HG02885 (cell line): ENCODE measurements around the gene ITGB2.

Source experiments
- ATAC-seq: cut with Tn5 transposase; IDR thresholded peaks from one replicate; pipeline ENCODE4 v1.9.1; 2021; ENCODE audit warnings: mild to moderate bottlenecking; ENCODE audit not compliant: unreplicated experiment, poor library complexity

Gene ITGB2

DNA sequence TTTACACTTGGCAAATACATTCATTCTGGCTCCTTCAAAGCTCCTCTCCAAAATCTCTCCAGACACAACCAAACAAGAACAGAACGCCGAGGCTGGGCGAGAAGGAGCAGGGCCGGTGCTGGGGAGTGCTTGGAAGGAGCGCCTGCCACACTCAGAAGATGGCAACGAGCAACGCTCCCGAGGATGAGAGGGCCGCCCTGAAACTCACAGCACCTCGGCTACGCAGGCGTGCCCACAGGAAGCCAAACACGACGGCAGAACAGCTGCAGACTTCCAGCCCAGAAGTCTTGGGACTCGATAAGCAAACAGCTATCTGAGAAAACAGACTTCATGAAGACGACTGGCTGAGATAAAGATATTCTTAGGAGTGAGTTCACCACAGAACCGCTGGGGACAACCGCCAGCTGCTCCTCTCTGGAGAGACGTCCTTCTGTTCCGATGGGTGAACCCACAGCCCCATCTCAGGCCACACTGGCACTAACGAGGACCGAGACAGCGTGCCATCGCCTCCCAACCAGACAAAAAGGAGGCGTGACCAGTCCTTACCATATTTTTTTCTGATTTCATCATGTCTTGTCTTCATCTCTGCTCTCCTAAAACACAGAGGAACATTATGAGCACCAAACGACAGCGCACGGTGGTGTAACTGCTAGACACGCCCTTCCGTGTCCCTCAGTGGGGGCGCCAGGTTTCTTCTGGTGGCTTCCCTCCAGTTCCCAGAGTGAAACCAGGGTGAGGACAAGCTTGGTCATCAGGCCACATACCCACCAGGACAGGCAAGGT, 65.8 kb downstream of the ITGB2 start:
- no peak for ATAC-seq

DNA sequence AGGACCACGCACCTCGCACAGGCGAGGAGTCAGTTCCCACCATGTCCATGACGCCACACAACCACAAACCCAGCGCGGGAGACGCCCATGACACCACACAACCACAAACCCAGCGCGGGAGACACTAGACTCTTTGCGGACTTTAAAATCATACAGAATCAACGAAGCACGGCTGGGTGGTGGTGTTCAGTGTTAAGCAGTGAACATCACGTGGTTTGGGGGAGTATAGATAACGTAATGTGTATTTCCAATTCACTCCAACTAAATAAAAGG, 66.4 kb downstream of the ITGB2 start:
- no peak for ATAC-seq

DNA sequence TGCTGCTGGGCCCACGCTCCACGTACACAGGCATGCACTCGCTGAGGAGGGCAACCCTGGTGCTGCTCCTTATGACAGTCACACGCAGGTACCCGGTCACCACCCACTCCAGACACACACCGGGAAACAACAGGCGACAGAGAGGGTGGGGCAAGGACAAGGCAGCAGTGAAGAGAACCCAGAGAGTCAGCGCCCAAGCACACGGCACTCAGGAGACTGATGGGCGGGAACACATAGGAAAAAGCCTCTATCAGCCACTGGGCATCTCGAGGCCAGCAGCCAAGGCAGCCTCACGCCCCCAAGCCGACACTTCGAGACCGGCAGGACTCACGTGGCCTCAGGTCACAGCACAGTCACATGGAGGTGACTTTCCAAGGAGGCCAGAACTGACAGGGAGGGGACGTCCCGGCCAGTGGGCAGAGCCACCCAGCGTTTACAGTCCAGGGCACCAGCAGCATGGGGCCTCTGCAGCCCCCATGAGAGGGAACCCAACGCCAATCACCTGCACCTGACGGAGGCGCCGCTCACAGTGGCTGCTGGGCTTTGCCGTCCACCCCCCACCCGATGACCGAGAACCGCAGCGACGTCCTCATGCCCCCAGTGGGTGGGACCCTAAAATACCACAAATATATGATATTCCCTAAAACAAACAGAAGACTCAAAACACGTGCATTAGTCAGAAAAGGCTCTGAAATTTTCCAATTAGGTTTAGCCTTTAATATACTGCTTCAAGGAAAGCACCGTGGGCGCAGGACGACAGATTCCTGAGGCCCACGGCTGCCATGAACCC, 66.9 kb downstream of the ITGB2 start:
- no peak for ATAC-seq

DNA sequence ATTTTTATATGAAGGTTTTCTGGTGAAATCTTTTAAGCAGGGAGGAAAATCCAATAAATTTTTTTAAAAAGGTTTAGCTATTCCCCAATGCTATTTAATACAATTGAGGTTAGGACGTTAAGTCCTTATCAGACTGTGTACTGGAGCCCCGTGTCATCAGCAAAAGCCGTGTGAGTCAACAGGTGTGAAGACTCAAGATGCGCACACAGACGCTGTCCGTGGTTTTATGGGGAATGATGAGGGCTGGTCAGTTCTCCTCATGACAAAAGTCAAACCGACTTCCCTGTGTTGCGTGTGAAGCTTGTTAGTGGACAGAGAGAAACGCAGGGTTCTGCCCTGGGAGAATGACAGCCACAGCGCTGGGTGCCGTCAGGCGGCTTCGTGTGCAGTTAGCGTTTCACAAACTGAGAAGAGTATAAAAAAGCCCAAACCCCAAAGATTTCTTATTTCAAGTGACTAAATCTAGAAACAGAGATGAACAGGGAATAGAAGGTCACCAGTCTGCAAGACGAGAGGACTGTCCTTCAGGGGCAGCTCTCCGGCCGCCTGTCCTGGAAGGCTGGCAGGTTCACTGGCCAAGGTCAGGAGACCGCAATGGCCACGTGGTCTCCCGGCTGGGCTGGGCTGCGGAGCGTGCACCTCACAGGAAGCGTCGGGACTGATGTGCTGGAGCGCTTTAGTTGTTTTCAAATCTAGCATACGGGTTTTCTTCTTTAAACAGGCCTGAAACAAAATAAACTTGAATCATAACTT, 69.6 kb downstream of the ITGB2 start:
- no peak for ATAC-seq

DNA sequence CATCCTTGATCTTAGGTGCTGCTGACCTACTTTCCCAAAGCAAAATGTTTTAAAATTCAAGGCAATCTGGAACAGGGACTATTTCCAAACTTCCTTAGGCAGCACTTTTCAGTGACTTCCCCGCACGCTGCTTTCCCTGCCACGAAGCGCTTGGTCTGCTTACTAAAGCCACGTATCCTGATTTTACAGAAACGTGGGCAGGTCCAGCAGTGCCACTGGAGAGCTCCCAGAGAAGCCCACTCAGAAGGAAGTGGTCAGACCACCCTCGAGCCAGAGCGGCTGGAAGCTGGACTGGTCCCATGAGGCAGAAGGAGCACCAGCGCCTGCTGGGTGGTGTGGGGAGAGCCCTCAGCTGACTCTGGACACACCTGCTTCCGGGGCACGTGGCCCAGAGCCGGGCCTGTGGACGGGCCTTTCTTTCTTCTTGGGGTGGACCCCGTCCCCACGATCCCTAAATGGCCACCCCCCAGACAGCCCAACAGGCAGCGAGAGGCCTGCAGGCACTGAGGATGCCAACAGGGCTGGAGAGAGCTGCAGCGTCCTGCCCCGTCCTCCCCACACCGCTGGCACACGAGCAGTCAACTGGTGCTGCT, 70.4 kb downstream of the ITGB2 start:
- no peak for ATAC-seq

DNA sequence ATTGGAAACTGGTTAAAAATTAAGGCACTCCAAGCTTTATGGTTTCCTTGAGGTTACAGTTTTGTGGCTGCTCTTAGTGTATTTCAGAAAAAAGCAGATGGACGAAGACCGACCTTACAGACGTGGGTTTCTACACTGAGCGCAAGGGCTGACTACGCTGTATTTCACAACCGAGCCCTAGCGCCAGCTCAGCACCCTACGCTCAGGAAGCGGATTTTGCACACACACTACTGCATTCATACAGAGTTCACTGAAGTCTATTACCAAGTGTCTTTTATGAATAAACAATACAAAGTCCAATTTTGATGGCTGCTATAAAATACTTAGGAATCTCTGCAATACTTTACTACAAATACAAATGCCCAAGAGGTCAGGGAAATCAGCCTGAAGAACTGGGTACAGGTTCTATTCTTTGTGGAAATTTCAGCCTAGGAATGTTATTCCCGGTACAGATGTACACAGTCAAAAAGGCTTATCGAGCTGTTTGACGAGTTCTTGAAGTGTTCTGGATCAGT, 71.0 kb downstream of the ITGB2 start:
- no peak for ATAC-seq

DNA sequence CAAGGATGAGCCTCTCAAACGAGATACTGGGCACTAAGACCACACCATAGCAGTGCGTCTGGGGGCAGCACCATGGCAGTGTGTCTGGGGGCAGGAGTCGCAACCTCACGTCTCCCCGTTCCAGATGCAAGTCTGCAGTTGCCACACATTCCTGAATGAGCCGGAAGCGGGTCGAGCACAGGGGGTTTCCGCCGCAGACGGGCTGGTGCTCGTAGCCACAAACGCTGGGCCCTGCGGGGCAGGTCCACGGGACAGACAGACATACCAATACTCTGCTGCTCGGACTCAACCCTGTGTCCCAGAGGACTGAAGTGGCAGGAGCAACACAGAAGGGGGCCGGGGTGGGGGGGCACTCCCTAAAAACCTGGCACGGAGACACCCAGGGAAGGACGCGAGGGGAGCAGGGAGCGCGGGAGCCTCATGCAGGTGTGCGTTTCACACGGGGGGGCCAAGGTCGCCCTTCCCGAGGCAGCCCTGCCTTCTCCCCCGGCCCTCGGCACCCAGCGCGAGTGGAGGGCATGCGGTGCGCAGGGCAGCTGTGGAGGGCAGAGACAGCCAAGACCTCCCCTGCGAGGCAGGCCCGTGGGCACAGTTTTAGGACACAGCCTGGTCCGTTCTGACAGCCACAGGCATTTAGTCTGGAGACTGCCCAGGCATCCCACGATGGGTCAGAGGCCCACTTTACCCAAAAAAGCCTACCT, 71.7 kb downstream of the ITGB2 start:
- ATAC-seq, result no peak

DNA sequence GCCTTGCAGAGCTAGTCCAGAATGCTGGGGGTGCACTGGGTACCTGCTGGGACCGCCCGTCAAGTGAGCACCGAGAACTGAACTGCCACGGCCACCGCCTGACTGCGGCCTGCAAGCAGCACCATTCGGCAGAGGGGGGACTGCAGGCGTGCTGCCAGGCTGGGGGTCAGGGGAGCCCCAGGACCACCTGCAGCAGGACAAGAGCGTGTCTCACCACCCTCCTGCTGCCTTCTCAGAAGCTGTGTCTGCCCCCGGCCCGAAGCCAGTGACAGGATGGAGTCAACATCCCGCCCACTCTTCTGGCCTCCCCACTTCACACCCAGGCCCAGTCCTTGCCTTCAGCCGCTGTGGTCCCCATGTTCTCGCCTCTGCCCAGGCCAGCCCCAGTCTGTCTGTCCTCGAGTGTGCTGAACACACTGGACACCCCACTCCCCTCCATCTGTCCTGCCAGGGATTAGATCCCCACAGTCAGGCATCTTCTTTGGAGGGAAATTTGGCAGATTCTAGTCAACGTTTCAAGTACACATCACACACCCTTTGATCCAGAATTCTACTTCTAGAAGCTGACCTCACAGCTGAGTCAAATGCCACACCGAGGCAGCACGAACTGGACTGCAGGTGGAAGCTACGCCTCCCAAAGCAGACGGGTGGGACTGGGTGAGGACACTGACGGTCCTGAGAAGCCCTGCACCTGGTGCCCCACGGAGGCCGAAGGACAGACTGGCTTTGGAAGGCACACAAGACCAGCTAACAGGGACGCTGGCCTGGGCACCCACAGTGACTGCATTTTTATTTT, 73.2 kb downstream of the ITGB2 start:
- ATAC-seq, result no peak

DNA sequence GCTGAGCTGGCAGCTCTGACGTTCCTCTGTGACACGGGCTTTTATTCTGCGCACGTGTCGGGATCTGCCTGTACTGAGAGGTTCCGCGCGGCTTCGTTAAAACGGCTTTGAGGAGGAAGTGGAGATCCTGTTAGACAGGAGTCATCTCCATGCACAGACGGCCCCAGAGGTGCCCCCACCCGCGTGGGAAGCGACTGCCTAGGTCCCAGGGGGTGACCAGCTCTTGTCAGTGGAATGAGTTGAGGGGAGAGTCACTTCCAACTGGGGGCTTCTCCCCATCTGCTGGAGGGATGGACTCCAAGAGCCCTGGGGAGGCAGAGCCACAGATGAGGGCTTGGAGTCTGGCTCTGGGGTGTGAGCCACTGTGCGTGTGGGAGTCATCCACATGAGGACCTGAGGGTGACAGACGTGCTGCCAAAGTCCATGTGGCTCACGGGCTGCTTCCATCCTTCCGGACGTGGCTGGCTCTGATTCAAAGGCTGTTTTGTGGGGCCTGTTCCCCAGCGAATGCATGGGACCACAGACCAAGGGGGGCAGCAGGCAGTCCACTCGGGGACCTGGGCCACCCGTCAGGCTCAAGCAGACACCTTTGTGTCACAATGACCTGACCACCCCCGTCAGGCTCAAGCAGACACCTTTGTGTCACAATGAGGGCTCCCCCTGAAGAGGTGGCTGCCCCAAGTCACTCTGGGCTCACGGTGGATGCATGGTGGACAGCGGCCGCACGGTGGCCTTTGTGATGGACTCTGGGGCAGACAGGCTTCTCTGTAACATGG, 74.0 kb downstream of the ITGB2 start:
- ATAC-seq, result no peak

DNA sequence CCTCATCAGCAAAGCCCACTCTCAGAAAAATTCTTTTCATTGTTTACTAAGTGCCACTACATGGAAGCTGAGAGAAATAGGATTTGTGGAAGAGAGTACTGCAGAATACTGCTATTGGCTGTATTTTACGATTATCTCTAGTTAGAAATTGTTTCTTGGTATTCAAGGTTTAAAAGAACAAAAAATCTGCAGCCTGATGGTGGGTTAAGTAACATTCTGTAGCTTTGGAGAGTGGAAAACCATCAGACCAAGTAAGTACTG, 74.5 kb downstream of the ITGB2 start:
- ATAC-seq, result no peak

DNA sequence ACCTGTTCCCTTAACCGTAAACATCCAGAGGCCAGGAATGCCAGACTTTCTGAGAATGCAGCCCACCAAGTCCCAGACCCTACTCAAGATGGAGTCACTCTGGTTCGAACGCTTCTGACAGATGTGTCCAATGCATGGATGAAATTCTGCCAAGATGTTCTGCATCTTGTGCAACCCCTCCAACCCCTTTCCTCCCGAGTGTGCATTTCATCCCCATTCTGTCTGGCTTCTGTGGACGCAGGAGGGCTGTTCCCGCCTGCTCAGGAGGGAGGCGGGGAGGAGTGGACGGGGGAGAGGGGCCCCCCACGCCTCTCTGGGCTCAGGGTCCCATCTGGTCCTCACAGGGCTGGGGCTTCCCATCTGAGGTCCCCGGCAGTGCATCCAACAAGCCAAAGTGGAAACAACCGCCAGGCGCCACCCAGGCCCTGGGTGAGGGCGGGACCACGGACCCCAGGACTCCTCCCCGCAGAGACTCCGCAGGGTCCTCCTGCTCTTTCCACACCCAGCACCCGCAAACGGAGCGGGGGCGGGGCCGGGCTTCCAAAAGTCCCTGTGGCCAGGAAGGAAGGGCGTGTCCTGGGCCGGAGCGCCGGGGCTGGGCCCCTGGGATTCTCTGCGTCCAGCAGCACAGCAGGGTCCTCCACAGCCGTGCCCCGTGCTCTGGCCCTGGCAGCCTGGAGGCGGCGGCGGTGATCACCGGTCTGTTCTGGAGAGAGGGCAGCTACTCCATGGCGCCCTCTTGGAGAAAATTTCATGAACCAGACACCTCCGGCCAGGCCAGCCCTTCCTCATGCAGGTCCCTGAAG, 75.1 kb downstream of the ITGB2 start:
- no peak for ATAC-seq

DNA sequence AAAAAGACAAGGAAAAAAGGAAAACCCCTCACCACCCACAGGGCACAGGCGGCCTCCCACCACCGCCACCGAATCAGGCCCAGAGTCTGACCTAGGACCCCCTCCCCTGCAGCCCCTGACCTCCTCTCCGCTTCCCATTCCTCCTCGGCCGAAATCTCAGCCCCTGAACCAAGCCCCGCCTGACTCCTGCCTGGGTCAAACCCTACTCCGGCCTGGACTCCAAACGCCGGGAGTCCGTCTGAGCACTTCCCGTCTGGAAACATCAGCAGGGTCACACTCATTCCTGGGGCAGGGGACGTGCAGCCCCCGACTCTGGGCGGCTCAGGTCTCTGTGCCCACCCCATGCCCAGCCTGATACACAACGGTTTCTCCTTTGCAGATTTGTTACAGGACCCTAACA, 76.4 kb downstream of the ITGB2 start:
- ATAC-seq, result no peak

DNA sequence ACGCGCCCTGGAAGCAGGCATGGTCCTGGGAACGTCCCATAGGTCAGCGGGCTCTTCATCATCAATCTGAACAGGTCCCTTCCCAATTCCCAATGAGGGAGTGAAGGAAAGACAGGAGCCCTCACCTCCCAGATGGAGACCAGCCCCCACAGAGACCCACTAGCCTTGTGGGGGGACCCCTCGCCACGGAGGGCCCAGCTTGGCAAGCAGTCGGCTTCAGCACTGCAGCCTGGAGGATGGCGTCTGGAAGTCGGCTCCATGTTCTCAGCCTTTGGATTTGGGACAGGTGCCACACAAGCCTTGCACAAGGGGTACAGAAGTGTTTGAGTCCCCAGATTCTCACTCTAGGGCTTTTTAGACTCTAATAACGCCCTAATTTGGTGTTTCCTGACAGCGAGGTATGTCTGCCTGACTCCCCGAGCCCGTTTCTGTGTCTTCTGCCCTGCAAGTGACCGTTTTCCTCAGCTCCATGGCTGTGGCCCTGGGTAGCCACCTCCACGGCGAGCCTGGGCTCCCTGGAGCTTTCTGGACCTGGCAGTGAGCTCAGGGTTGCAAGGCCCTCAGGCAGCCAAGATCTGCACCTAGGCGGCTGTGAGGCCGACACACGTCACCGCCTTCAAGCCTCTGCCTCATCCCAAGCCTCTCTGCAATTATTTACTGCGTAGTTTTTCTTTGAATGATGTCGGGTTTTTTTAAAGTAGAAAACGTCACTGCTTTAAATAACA, 77.8 kb downstream of the ITGB2 start:
- ATAC-seq, result no peak

DNA sequence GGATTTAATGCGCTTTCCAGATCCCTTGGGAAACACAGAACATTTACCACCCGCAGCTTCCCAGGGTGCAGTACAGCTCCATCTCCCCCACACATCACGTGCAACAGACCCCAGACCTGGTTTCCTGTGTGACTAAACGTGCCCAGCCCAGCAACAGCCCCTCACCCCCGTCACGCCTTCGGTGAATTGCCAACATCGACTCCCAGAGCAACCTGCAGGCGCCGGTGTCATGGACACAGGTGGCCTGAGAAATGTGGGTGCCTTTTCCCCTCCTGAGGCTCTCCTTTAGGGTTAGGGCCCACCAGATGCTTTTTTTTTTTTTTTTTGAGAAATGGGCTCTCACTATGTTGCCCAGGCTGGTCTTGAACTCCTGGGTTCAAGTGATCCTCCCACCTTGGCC, 78.6 kb downstream of the ITGB2 start:
- no peak for ATAC-seq

DNA sequence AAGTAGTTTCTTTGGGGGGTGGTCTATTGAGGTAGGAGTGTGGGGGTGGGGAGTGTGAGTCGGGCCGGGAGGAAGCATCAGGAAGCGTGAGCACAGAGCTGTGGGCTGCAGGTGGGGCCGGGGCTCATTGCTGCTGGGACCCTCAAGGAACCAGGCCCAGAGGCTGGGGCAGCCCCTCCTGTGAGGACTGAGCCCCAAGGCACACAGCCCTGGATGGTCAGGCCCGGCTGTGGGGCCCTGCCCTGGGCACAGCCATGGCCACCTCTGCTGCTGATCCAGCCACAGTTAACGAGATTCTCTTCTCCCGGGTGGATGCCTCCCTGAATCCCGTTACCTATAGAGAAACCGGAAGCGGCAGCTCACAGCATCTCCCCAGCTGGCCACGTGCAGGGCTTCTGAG, 79.9 kb downstream of the ITGB2 start:
- ATAC-seq, result no peak

DNA sequence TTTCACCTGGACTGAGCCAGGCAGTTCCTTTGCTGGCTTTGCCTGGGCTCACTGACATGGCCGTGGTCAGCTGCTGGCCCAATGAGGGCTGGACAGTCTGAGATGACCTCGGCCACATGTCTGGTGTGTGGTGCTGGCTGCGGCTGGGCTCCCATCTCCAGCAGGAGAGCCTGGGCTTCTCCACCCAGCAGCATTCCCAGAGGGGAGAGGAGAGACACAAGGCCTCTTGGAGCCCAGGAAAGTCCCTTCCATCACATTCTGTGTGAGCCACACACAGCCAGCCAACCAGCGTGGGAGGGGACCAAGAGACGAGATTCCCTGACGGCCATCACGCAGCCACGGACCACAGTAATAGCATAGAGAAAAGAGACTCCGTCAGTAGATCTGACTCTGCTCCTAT, 81.7 kb downstream of the ITGB2 start:
- no peak for ATAC-seq

DNA sequence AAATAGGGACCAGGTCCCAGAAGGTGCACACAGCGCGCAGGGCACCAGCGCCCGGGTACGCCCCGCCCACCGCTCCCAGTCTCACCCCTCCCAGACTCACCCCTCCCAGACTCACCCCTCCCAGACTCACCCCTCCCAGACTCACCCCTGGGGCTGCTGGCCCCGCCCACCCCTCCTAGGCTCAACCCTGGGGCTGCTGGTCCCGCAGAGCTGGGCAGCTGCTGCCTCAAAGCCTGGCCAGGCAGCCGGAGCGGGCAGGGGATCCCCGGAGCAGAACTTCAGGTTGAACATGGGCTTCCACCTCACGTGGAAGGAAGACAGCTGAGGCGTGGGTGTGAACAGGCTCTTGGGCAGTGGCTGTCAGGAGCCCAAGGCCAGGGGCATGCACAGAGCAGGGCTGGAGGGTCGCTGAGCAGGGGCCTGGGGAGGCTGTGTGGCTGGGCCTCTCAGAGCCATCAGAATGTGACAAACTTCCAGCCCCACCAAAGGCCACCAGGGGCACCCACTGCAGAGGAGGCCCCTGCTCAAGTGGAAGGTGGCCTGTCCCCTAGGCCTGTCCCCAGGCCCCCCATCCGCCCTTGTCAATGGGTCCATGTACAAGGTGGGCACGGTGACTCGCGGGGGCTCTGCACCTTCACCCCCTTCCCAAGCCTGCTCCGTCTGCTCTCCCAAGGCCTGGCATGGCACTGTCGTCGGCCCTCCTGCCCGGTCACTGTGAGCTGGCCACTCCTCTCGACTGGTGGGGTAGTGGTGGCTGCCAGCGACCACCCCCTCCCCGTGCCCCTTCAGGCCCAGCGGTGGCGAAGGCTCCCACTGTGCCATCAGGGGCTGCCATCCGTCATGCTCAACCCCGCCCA, 82.4 kb downstream of the ITGB2 start:
- no peak for ATAC-seq
